ENCODE data around the gene CUEDC1. TPM values are rescaled to one million over a fixed set of nuclear protein-coding genes. Genes with fewer than 3 reads are reported as not detected.

The CUEDC1 gene
- total and polyA plus RNA-seq, 2 of the 13 experiments (the other 11 are each of a cell fraction or from before 2014, with no cell fraction given), result 7.4 to 12.9 TPM

DNA sequence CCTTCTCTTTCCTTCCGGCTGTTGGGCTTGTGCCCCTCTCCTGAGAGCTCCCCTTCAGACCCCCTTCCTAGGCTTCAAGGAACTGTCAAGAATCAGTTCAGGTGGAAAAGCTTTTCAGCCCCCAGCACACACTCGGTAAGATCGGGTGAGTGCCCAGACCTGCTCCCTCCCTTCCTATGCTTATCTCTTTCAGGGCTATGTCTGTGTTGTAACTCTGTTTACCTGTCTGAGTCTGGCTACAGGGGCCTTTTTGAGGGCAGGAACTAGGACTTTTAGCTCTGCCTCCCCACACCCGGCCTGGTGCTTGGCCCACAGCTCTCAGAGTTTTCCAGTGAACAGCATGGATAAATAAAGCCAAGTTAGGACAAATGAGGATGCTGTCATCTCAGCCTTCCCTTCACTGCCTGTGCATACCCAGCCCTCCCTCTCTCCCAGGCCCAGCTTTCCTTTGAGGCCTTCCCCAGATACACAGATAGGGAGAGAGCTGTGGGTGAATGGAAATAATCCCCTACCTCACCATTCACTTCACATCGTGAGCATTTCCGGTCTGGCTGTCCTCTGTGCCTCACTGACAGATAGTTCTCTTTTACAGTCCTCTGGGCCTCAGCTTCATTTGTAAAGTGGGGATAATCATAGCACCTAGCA, 99.7 kb downstream of the CUEDC1 start (continued):
- TF ChIP-seq, protein P1, sequence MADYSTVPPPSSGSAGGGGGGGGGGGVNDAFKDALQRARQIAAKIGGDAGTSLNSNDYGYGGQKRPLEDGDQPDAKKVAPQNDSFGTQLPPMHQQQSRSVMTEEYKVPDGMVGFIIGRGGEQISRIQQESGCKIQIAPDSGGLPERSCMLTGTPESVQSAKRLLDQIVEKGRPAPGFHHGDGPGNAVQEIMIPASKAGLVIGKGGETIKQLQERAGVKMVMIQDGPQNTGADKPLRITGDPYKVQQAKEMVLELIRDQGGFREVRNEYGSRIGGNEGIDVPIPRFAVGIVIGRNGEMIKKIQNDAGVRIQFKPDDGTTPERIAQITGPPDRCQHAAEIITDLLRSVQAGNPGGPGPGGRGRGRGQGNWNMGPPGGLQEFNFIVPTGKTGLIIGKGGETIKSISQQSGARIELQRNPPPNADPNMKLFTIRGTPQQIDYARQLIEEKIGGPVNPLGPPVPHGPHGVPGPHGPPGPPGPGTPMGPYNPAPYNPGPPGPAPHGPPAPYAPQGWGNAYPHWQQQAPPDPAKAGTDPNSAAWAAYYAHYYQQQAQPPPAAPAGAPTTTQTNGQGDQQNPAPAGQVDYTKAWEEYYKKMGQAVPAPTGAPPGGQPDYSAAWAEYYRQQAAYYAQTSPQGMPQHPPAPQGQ (CRISPR knock-in tag; IDR thresholded peaks at IDR 0.05; ENCODE audit: borderline replicate concordance), result no peak
- peak; percentile 88 for TF ChIP-seq DNMT3B (CRISPR knock-in tag; conservative IDR thresholded peaks at IDR 0.05)
- TF ChIP-seq ZBTB3 (CRISPR knock-in tag; IDR thresholded peaks at IDR 0.05; ENCODE audit: borderline replicate concordance, low read depth), result 0 out of 2 replicates have a peak, but pooled peaks have one; percentile 27
- TF ChIP-seq ZNF550 (CRISPR knock-in tag; IDR thresholded peaks at IDR 0.05; ENCODE audit: borderline replicate concordance), result no peak
- TF ChIP-seq NPAS2 (CRISPR knock-in tag; IDR thresholded peaks at IDR 0.05; ENCODE audit: borderline replicate concordance), result no peak
- TF ChIP-seq, protein P2, sequence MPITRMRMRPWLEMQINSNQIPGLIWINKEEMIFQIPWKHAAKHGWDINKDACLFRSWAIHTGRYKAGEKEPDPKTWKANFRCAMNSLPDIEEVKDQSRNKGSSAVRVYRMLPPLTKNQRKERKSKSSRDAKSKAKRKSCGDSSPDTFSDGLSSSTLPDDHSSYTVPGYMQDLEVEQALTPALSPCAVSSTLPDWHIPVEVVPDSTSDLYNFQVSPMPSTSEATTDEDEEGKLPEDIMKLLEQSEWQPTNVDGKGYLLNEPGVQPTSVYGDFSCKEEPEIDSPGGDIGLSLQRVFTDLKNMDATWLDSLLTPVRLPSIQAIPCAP (CRISPR knock-in tag; IDR thresholded peaks at IDR 0.05; ENCODE audit: low read depth), result no peak
- peak; percentile 54 for TF ChIP-seq POLR2G (IDR thresholded peaks at IDR 0.05; ENCODE audit: low read depth, low read length)
- no peak for TF ChIP-seq DR1 (CRISPR knock-in tag; IDR thresholded peaks at IDR 0.05)
- TF ChIP-seq, protein P3, sequence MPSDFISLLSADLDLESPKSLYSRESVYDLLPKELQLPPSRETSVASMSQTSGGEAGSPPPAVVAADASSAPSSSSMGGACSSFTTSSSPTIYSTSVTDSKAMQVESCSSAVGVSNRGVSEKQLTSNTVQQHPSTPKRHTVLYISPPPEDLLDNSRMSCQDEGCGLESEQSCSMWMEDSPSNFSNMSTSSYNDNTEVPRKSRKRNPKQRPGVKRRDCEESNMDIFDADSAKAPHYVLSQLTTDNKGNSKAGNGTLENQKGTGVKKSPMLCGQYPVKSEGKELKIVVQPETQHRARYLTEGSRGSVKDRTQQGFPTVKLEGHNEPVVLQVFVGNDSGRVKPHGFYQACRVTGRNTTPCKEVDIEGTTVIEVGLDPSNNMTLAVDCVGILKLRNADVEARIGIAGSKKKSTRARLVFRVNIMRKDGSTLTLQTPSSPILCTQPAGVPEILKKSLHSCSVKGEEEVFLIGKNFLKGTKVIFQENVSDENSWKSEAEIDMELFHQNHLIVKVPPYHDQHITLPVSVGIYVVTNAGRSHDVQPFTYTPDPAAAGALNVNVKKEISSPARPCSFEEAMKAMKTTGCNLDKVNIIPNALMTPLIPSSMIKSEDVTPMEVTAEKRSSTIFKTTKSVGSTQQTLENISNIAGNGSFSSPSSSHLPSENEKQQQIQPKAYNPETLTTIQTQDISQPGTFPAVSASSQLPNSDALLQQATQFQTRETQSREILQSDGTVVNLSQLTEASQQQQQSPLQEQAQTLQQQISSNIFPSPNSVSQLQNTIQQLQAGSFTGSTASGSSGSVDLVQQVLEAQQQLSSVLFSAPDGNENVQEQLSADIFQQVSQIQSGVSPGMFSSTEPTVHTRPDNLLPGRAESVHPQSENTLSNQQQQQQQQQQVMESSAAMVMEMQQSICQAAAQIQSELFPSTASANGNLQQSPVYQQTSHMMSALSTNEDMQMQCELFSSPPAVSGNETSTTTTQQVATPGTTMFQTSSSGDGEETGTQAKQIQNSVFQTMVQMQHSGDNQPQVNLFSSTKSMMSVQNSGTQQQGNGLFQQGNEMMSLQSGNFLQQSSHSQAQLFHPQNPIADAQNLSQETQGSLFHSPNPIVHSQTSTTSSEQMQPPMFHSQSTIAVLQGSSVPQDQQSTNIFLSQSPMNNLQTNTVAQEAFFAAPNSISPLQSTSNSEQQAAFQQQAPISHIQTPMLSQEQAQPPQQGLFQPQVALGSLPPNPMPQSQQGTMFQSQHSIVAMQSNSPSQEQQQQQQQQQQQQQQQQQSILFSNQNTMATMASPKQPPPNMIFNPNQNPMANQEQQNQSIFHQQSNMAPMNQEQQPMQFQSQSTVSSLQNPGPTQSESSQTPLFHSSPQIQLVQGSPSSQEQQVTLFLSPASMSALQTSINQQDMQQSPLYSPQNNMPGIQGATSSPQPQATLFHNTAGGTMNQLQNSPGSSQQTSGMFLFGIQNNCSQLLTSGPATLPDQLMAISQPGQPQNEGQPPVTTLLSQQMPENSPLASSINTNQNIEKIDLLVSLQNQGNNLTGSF (CRISPR knock-in tag; IDR thresholded peaks at IDR 0.05), result peak; percentile 31; the same call in 1 of the 2 replicates
- peak; percentile 95 for TF ChIP-seq GATAD2A (CRISPR knock-in tag; IDR thresholded peaks at IDR 0.05)
- TF ChIP-seq, protein P4, sequence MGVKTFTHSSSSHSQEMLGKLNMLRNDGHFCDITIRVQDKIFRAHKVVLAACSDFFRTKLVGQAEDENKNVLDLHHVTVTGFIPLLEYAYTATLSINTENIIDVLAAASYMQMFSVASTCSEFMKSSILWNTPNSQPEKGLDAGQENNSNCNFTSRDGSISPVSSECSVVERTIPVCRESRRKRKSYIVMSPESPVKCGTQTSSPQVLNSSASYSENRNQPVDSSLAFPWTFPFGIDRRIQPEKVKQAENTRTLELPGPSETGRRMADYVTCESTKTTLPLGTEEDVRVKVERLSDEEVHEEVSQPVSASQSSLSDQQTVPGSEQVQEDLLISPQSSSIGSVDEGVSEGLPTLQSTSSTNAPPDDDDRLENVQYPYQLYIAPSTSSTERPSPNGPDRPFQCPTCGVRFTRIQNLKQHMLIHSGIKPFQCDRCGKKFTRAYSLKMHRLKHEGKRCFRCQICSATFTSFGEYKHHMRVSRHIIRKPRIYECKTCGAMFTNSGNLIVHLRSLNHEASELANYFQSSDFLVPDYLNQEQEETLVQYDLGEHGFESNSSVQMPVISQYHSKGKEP (CRISPR knock-in tag; IDR thresholded peaks at IDR 0.05), result no peak
- TF ChIP-seq, protein P5, sequence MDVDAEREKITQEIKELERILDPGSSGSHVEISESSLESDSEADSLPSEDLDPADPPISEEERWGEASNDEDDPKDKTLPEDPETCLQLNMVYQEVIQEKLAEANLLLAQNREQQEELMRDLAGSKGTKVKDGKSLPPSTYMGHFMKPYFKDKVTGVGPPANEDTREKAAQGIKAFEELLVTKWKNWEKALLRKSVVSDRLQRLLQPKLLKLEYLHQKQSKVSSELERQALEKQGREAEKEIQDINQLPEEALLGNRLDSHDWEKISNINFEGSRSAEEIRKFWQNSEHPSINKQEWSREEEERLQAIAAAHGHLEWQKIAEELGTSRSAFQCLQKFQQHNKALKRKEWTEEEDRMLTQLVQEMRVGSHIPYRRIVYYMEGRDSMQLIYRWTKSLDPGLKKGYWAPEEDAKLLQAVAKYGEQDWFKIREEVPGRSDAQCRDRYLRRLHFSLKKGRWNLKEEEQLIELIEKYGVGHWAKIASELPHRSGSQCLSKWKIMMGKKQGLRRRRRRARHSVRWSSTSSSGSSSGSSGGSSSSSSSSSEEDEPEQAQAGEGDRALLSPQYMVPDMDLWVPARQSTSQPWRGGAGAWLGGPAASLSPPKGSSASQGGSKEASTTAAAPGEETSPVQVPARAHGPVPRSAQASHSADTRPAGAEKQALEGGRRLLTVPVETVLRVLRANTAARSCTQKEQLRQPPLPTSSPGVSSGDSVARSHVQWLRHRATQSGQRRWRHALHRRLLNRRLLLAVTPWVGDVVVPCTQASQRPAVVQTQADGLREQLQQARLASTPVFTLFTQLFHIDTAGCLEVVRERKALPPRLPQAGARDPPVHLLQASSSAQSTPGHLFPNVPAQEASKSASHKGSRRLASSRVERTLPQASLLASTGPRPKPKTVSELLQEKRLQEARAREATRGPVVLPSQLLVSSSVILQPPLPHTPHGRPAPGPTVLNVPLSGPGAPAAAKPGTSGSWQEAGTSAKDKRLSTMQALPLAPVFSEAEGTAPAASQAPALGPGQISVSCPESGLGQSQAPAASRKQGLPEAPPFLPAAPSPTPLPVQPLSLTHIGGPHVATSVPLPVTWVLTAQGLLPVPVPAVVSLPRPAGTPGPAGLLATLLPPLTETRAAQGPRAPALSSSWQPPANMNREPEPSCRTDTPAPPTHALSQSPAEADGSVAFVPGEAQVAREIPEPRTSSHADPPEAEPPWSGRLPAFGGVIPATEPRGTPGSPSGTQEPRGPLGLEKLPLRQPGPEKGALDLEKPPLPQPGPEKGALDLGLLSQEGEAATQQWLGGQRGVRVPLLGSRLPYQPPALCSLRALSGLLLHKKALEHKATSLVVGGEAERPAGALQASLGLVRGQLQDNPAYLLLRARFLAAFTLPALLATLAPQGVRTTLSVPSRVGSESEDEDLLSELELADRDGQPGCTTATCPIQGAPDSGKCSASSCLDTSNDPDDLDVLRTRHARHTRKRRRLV (CRISPR knock-in tag; IDR thresholded peaks at IDR 0.05), result no peak
- peak; percentile 51; the same call in 1 of the 2 replicates for TF ChIP-seq ZBTB38 (CRISPR knock-in tag; IDR thresholded peaks at IDR 0.05)
- peak; percentile 75; the same call in 1 of the 2 replicates for TF ChIP-seq SSRP1 (CRISPR knock-in tag; IDR thresholded peaks at IDR 0.05)

All from HepG2 (cell line).